ENCODE measurements around the gene SLC2A6.

GRCh38 chr9:133474853-133475252, 4.0 kb downstream of the SLC2A6 start:
- TF ChIP-seq, protein P1, sequence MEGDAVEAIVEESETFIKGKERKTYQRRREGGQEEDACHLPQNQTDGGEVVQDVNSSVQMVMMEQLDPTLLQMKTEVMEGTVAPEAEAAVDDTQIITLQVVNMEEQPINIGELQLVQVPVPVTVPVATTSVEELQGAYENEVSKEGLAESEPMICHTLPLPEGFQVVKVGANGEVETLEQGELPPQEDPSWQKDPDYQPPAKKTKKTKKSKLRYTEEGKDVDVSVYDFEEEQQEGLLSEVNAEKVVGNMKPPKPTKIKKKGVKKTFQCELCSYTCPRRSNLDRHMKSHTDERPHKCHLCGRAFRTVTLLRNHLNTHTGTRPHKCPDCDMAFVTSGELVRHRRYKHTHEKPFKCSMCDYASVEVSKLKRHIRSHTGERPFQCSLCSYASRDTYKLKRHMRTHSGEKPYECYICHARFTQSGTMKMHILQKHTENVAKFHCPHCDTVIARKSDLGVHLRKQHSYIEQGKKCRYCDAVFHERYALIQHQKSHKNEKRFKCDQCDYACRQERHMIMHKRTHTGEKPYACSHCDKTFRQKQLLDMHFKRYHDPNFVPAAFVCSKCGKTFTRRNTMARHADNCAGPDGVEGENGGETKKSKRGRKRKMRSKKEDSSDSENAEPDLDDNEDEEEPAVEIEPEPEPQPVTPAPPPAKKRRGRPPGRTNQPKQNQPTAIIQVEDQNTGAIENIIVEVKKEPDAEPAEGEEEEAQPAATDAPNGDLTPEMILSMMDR (IDR thresholded peaks at IDR 0.05): no peak
- no peak for TF ChIP-seq POLR2A (IDR thresholded peaks at IDR 0.05)
